ENCODE results near the gene DRG2. TPM values are rescaled to one million over a fixed set of nuclear protein-coding genes. Genes with fewer than 3 reads are reported as not detected.

DRG2 gene
- total RNA-seq, 1 donor from 2014 or later = 24.6 TPM

DNA sequence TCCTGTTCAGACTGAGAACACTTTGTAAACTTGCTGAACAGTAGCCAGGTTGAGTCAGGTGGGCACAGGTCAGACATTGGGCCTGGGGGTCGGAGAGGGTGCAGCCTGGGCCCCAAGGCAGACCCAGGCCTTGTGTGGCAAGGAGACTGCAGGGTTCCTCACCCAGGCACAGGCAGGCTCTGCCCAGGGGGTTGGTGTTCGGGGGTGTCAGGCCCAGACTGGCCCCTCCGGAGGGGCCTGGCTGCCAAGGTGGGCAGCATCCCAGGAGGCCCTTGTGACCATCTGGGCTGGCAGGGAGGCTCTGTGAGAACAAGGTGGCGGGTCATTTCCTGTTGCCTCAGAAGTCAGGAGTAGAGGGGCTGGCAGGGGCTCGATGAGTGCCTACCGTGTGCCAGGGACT, 20.2 kb downstream of the DRG2 start:
- no peak overlapping the region for H3K4me3 Mint-ChIP-seq (ENCODE audit: unreplicated experiment)
- peaks cover 4% of the 10 kb centered on the region for H3K36me3 Mint-ChIP-seq (ENCODE audit: low read depth)
- no peaks in the 10 kb centered on the region for H3K9me3 Mint-ChIP-seq (ENCODE audit: low read depth)
- no peaks in the 10 kb centered on the region for H3K4me1 Mint-ChIP-seq (ENCODE audit: low read depth)
- no peak for DNase-seq (ENCODE audit: low spot score)
- no peaks in the 10 kb centered on the region for H3K27me3 Mint-ChIP-seq (ENCODE audit: low read depth)
- TF ChIP-seq, protein P1, sequence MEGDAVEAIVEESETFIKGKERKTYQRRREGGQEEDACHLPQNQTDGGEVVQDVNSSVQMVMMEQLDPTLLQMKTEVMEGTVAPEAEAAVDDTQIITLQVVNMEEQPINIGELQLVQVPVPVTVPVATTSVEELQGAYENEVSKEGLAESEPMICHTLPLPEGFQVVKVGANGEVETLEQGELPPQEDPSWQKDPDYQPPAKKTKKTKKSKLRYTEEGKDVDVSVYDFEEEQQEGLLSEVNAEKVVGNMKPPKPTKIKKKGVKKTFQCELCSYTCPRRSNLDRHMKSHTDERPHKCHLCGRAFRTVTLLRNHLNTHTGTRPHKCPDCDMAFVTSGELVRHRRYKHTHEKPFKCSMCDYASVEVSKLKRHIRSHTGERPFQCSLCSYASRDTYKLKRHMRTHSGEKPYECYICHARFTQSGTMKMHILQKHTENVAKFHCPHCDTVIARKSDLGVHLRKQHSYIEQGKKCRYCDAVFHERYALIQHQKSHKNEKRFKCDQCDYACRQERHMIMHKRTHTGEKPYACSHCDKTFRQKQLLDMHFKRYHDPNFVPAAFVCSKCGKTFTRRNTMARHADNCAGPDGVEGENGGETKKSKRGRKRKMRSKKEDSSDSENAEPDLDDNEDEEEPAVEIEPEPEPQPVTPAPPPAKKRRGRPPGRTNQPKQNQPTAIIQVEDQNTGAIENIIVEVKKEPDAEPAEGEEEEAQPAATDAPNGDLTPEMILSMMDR (IDR thresholded peaks at IDR 0.05) = no peak
- no peak overlapping the region for H3K27ac Mint-ChIP-seq (ENCODE audit: unreplicated experiment)

DNA sequence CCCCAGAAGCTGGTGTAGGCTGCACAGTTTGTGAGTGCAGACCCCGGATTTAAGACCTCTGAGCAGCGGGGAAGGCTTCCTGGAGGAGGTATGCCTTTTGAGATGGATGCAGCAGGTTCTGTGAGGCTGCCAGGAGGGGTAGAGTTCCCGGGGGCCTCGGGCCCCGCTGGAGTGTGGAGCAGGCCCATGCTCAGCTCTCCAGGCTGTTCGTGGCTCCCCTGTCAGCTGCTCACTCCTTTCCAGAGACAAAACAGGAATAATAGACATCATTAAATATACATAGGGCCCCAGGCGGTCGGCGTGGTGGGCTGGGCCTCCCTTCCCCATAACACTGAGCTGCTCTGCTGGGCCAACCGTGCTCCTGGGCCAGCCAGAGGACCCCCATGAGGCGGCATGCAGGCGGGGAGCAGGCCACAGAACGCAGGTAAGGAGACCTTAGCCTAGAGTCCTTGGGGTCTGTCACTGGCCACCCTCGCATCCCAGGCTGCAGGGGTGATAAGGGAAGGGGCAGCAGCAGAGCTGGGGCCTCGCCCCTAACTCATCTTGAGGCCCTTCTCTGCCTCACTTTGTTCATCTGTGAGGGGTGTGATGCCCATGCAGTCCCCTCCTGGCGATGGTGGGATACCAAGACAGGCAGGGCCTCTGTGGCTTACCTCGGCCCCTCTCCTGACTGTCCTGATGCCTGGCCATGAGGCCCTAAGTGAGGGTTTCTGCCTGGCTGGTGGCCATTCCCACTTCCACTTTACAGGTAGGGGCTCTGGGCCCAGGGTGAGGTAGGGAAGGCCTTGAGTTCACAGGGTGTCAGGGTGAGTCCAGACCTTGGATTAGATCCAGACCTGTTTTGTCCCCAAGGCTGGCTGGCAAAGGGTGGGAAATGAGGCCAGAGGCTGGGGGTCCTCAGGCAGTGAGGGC, 20.9 kb downstream of the DRG2 start, which contains the start of gene MYO15A:
Gene MYO15A, plus strand, starts transcription at position 356 of the 912 bp plus-strand sequence. CDS start 10,045 bp downstream, outside the sequence.
- no peak for DNase-seq (ENCODE audit: low spot score)
- Mint-ChIP-seq H3K36me3 (ENCODE audit: low read depth) (peaks cover 4% of the 10 kb centered on the region), H3K4me1 (ENCODE audit: low read depth) (no peaks in the 10 kb centered on the region)

DNA sequence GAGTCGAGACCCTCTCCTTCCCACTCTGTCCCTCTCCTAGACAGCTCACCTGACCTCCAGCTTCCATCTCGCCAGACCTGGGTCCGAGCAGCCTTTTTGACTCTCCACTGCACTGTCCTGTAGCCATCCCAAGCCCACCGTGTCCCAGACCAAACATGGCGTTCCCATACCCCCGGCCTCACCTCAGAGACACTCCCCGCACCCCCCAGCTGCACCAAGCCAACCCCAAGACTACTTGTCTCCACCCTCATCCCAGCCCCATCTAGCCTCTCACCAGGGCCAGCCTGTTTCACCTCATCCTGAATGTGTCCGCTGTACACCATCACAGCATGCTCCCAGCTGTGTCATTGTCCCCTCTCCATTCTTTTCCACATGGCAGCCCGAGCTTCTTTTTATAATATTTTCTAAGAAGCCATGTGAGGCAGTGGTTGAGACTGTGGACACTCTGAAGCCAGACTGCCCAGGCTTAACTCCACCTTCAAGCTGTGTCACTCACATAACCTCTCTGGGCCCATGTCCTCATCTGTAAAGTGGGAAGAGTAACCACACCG, 22.3 kb downstream of the DRG2 start:
- Mint-ChIP-seq H3K27me3 (ENCODE audit: low read depth) (no peaks in the 10 kb centered on the region), H3K4me1 (ENCODE audit: low read depth) (no peaks in the 10 kb centered on the region), H3K27ac (ENCODE audit: unreplicated experiment) (no peak overlapping the region)

More for the DNA sequence above, 20.9 kb downstream of the DRG2 start, which contains the start of gene MYO15A:
- Mint-ChIP-seq H3K4me3 (ENCODE audit: unreplicated experiment) (no peak within 1 kb of the TSS), H3K27me3 (ENCODE audit: low read depth) (no peaks in the 10 kb centered on the region), H3K9me3 (ENCODE audit: low read depth) (no peaks in the 10 kb centered on the region), H3K27ac (ENCODE audit: unreplicated experiment) (no peak within 1 kb of the TSS)
- TF ChIP-seq, protein P1 (IDR thresholded peaks at IDR 0.05) = no peak

DNA sequence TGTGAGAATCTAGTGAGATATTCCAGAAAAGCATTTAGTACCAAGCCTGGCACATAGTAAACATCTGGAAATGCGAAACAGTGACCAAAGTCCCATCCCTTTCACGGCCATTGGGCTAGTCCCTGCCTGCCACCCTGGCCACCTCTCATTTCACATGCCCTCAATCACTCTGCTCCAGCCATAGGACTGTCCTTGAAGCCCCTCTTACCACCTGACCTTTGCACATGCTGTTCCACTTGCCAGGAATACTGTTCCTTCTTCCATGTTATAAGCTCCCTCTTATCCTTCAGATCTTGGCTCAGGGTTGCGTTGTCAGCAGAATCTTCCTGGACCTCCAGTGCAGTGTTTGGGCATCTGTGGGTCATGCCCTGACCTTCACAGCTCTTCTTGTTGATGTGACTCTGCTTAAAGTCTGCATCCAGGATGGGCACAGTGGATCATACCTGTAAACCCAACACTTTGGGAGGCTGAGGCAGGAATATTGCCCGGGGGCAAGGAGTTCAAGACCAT, 22.9 kb downstream of the DRG2 start:
- DNase-seq (ENCODE audit: low spot score) = no peak
- peaks cover 4% of the 10 kb centered on the region for H3K36me3 Mint-ChIP-seq (ENCODE audit: low read depth)
- H3K9me3 Mint-ChIP-seq (ENCODE audit: low read depth) = no peaks in the 10 kb centered on the region
- no peaks in the 10 kb centered on the region for H3K4me1 Mint-ChIP-seq (ENCODE audit: low read depth)
- H3K27ac Mint-ChIP-seq (ENCODE audit: unreplicated experiment) = no peak overlapping the region
- TF ChIP-seq, protein P1 (IDR thresholded peaks at IDR 0.05) = no peak
- H3K27me3 Mint-ChIP-seq (ENCODE audit: low read depth) = no peaks in the 10 kb centered on the region
- H3K4me3 Mint-ChIP-seq (ENCODE audit: unreplicated experiment) = no peak overlapping the region

More for the DNA sequence above, 22.3 kb downstream of the DRG2 start:
- no peak for DNase-seq (ENCODE audit: low spot score)
- peaks cover 4% of the 10 kb centered on the region for H3K36me3 Mint-ChIP-seq (ENCODE audit: low read depth)
- no peak overlapping the region for H3K4me3 Mint-ChIP-seq (ENCODE audit: unreplicated experiment)
- no peaks in the 10 kb centered on the region for H3K9me3 Mint-ChIP-seq (ENCODE audit: low read depth)
- TF ChIP-seq, protein P1 (IDR thresholded peaks at IDR 0.05) = no peak

DNA sequence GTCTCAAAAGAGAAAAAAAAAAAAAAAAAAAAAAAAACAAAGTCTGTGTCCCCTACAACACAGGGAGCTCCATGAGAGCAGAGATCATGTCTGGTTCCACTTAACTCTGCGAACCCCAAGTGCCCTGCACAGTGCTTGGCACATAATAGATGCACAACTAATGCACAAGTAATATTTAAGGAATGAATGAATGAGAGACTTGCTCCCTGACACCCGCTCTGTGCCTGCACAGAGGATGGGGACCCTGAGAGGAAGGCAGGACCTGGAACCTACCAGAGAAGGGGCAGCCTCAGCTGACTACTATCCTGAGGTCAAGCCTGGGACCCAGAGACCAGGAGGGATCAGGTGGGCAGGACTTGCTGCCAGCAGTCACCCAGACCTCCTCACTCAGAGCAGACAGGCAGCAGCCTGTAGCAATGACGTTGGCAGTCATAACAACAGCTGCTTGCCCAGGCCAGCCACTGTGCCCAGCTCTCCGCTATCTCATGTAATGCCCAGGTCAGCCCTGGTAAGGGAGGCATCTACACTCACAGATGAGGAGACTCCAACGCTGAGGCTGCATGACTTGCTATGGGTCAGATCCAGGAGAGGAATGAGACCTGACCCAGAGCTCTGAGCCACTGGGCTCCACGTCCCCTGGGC, 23.7 kb downstream of the DRG2 start:
- Mint-ChIP-seq H3K36me3 (ENCODE audit: low read depth) (peaks cover 4% of the 10 kb centered on the region), H3K9me3 (ENCODE audit: low read depth) (no peaks in the 10 kb centered on the region)

More for the DNA sequence above, 23.7 kb downstream of the DRG2 start:
- no peak for DNase-seq (ENCODE audit: low spot score)
- TF ChIP-seq, protein P1 (IDR thresholded peaks at IDR 0.05) = no peak
- H3K4me3 Mint-ChIP-seq (ENCODE audit: unreplicated experiment) = no peak overlapping the region
- no peaks in the 10 kb centered on the region for H3K4me1 Mint-ChIP-seq (ENCODE audit: low read depth)
- H3K27me3 Mint-ChIP-seq (ENCODE audit: low read depth) = no peaks in the 10 kb centered on the region
- no peak overlapping the region for H3K27ac Mint-ChIP-seq (ENCODE audit: unreplicated experiment)
